Smooth muscle cell (in vitro differentiated cells): ENCODE data around the gene ABCA4. TPM values are rescaled to one million over a fixed set of nuclear protein-coding genes. Genes with fewer than 3 reads are reported as not detected.

Experiments used
- DNase-seq: peaks from one replicate; lab custom pipeline; 2025; ENCODE audit not compliant: unreplicated experiment; lab: John Stamatoyannopoulos, UW
- H2AFZ ChIP-seq: fragments of 200-600 bp; sonication (generic); 2 replicates; pipeline ENCODE4 v1.6.0; 2016; ENCODE audit warnings: antibody characterized with exemption, low read depth, mild to moderate bottlenecking
- H3F3A ChIP-seq: fragments of 200-600 bp; sonication (generic); 2 replicates; pipeline ENCODE4 v1.6.0; 2017; ENCODE audit warnings: antibody characterized with exemption, low read depth
- H3K27ac ChIP-seq: fragments of 200-600 bp; sonication (generic); 2 replicates; pipeline ENCODE4 v1.5.1; 2016; ENCODE audit warnings: low read depth, mild to moderate bottlenecking
- H3K27me3 ChIP-seq: fragments of 200-600 bp; sonication (generic); 2 replicates; pipeline ENCODE4 v1.6.1; 2016; ENCODE audit warnings: low read depth, mild to moderate bottlenecking
- H3K36me3 ChIP-seq: fragments of 200-600 bp; sonication (generic); 2 replicates; pipeline ENCODE4 v1.5.1; 2016; ENCODE audit warnings: low read depth
- H3K4me1 ChIP-seq: fragments of 200-600 bp; sonication (generic); 2 replicates; pipeline ENCODE4 v1.5.1; 2016; ENCODE audit warnings: low read depth
- H3K4me2 ChIP-seq: fragments of 200-600 bp; sonication (generic); 2 replicates; pipeline ENCODE4 v1.6.0; 2016; ENCODE audit warnings: mild to moderate bottlenecking
- H3K4me3 ChIP-seq: fragments of 200-600 bp; sonication (generic); 2 replicates; pipeline ENCODE4 v1.5.1; 2016; ENCODE audit warnings: mild to moderate bottlenecking
- H3K79me2 ChIP-seq: fragments of 200-600 bp; sonication (generic); 2 replicates; pipeline ENCODE4 v1.6.0; 2016; ENCODE audit warnings: low read depth, mild to moderate bottlenecking
- H3K9ac ChIP-seq: fragments of 200-600 bp; sonication (generic); 2 replicates; pipeline ENCODE4 v1.6.0; 2016; ENCODE audit warnings: low read depth
- H3K9me3 ChIP-seq: fragments of 200-600 bp; sonication (generic); replicated peaks from 2 replicates; pipeline ENCODE4 v1.5.1; 2016; ENCODE audit warnings: low read depth
- H4K20me1 ChIP-seq: fragments of 200-600 bp; sonication (generic); 2 replicates; pipeline ENCODE4 v1.6.0; 2016; ENCODE audit warnings: low read depth
- WGBS: methylation state at CpG from one replicate; pipeline ENCODE4 v1.1.7; 2016; ENCODE audit warnings: low lambda C conversion rate; 5-methylcytosine and 5-hydroxymethylcytosine counted together
- polyA plus RNA-seq: library from polyadenylated mRNA; unstranded; fragments of >200 nt; fragmentation: Nextera tagmentation; extraction: Ambion mirVana; gene quantifications from 2 replicates; pipeline ENCODE4 v1.2.1, GENCODE V29; 2016
- total RNA-seq: library from RNA; depleted of rRNA; stranded (reverse); fragments of >200 nt; gene quantifications from 2 replicates; pipeline ENCODE4 v1.2.3, GENCODE V29; 2014
- TF ChIP-seq, protein P1 (sequence below): fragments of 200-600 bp; sonication (generic); IDR thresholded peaks from 2 replicates; pipeline ENCODE4 v1.5.1; 2017; ENCODE audit warnings: borderline replicate concordance, mild to moderate bottlenecking, antibody characterized with exemption; ENCODE audit not compliant: insufficient read depth, poor library complexity, severe bottlenecking

Gene ABCA4
- total and polyA plus RNA-seq, 2 experiments from 2014 or later: 0.46 to 0.99 TPM

DNA sequence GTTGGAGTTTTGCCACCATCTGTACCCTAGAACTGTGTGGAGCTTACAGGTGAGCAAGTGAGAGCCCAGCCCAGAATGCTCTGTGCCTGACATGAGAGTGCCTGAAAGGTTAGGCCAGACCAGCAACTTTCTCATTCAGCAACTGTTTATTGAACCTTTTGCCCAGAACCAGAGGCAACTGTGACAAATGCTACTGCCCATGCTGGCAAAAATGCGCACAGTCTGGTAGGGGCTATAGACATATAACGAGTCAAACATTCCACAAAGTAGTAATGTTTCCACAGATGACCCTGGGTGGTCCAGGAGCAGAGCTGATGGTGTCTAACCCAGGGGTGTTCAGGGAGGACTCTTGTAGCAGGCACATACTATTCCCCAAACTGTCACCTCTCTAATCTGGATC lies 155.7 kb downstream of the ABCA4 start:
- Histone ChIP-seq H3K36me3 (no peaks in the 10 kb centered on the region), H4K20me1 (no peaks in the 10 kb centered on the region), H3K4me2 (no peak overlapping the region), H3K79me2 (no peaks in the 10 kb centered on the region), H3F3A (peaks cover 1% of the 10 kb centered on the region), H3K27ac (no peak overlapping the region), H3K4me1 (no peaks in the 10 kb centered on the region), H3K27me3 (no peaks in the 10 kb centered on the region), H3K9me3 (no peaks in the 10 kb centered on the region), H3K4me3 (no peak overlapping the region), H3K9ac (no peak overlapping the region), H2AFZ (no peak overlapping the region)
- TF ChIP-seq, protein P1, sequence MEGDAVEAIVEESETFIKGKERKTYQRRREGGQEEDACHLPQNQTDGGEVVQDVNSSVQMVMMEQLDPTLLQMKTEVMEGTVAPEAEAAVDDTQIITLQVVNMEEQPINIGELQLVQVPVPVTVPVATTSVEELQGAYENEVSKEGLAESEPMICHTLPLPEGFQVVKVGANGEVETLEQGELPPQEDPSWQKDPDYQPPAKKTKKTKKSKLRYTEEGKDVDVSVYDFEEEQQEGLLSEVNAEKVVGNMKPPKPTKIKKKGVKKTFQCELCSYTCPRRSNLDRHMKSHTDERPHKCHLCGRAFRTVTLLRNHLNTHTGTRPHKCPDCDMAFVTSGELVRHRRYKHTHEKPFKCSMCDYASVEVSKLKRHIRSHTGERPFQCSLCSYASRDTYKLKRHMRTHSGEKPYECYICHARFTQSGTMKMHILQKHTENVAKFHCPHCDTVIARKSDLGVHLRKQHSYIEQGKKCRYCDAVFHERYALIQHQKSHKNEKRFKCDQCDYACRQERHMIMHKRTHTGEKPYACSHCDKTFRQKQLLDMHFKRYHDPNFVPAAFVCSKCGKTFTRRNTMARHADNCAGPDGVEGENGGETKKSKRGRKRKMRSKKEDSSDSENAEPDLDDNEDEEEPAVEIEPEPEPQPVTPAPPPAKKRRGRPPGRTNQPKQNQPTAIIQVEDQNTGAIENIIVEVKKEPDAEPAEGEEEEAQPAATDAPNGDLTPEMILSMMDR: no peak
- 89% methylated on average over 2 of the region's 2 CpGs for WGBS
- no peak for DNase-seq

DNA sequence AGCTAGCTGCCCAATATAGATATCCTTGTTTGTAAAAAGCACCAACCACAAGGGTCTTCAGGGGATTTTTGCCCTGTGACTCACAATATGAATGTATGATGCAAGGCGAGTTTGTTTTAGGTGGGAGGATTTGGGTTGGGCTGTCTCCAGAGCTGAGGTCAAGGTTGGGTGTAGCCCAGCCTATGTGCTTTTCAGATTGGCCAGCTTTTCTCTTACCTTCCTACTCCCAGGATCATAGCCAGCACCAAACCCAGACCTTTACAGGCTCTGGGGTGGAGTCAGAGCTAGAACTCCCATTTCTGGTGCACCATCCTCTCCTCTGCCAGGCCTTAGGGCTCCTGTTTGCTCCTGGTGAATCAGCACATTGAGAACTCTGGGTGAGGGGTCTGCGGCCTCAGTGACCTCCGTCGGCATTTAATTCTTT lies 156.2 kb downstream of the ABCA4 start:
- no peaks in the 10 kb centered on the region for H3K4me1 ChIP-seq
- no peak overlapping the region for H3K4me2 ChIP-seq
- H3K79me2 ChIP-seq: no peaks in the 10 kb centered on the region
- no peaks in the 10 kb centered on the region for H4K20me1 ChIP-seq
- H3K9ac ChIP-seq: no peak overlapping the region
- H3K9me3 ChIP-seq: no peaks in the 10 kb centered on the region
- 79% methylated on average over 4 of the region's 4 CpGs for WGBS
- no peak overlapping the region for H3K27ac ChIP-seq
- H3F3A ChIP-seq: peaks cover 5% of the 10 kb centered on the region
- no peak overlapping the region for H3K4me3 ChIP-seq
- H3K27me3 ChIP-seq: no peaks in the 10 kb centered on the region
- TF ChIP-seq, protein P1: no peak
- H3K36me3 ChIP-seq: no peaks in the 10 kb centered on the region
- no peak overlapping the region for H2AFZ ChIP-seq
- no peak for DNase-seq

DNA sequence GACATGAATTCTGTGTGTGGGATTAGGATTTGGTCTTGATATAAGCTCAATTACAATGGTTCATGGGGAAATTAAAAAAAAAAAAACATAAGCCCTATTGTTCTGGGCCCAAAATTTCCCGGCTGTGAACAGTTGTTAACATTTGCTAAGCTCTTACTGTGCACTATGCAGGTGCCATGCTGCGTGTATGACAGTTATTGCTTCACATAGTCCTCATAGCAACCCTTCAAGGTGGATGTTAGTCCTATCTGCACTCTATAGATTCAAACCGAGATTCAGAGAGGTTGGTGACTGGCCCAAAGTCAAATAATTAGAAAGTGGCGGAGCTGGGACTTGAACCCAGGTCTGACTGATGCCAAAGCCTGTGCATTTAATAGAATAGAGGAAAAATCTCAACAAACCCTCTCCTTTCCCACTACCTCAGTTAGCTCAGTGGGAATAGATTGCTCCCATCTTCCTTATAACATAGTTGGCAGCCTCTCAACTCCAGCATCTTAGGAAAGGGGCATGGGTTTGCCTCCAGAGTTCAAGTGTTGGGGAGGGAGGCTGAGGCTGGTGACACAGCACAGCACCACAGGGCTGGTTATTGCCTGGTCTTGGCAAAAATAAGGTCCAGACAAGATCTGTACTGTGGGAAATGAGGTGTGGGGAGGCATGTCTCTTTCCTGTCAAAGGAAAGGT lies 156.7 kb downstream of the ABCA4 start:
- Histone ChIP-seq H3K27ac (no peak overlapping the region), H3K4me2 (no peak overlapping the region)
- WGBS: 97% methylated on average over 4 of the region's 4 CpGs

More for the DNA sequence above, 156.7 kb downstream of the ABCA4 start:
- Histone ChIP-seq H3K9ac (no peak overlapping the region), H3F3A (peaks cover 5% of the 10 kb centered on the region), H3K9me3 (no peaks in the 10 kb centered on the region), H3K4me1 (no peaks in the 10 kb centered on the region), H4K20me1 (no peaks in the 10 kb centered on the region), H3K4me3 (no peak overlapping the region), H2AFZ (no peak overlapping the region), H3K79me2 (no peaks in the 10 kb centered on the region), H3K36me3 (no peaks in the 10 kb centered on the region), H3K27me3 (no peaks in the 10 kb centered on the region)
- no peak for DNase-seq
- TF ChIP-seq, protein P1: no peak
